K562 (cell line): Measurements from ENCODE around the gene OR2B2. TPM values are rescaled to one million over a fixed set of nuclear protein-coding genes. Genes with fewer than 3 reads are reported as not detected.

ENCODE experiments used
- DIDO1 ChIP-seq: fragments of 450-650 bp; IDR thresholded peaks from 2 replicates; pipeline ENCODE4 v1.6.1; 2016; ENCODE audit warnings: low read depth, missing biosample characterization, missing genetic modification characterization
- DMBX1 ChIP-seq: fragments of 250-450 bp; sonication (Bioruptor Pico); IDR thresholded peaks from 2 replicates; pipeline ENCODE4 v1.8.0; 2022; ENCODE audit warnings: inconsistent platforms, mild to moderate bottlenecking, moderate library complexity, borderline replicate concordance
- HDAC1 ChIP-seq, 2 experiments: fragments of 450-650 bp; IDR thresholded peaks; 2 replicates each; pipeline ENCODE4 v1.6.1; 2016 to 2017; ENCODE audit warnings: inconsistent platforms in 1 of 2, mild to moderate bottlenecking in 1 of 2, moderate library complexity in 1 of 2
- MAFK ChIP-seq: IDR thresholded peaks from 2 replicates; pipeline ENCODE4 v1.6.1; 2011; ENCODE audit warnings: low read length, improper control_type of control experiment
- MTA1 ChIP-seq: fragments of 450-650 bp; IDR thresholded peaks from 2 replicates; pipeline ENCODE4 v1.6.1; 2017; ENCODE audit warnings: borderline replicate concordance
- NEUROD1 ChIP-seq: fragments of 150-350 bp; IDR thresholded peaks from 2 replicates; pipeline ENCODE4 v1.6.1; 2014; ENCODE audit warnings: borderline replicate concordance, low read length, low read depth; ENCODE audit not compliant: partially characterized antibody
- RHOXF2B ChIP-seq: fragments of 250-450 bp; sonication (Bioruptor Pico); conservative IDR thresholded peaks from 2 replicates; pipeline ENCODE4 v1.5.1; 2021
- ZBED1 ChIP-seq: IDR thresholded peaks from 2 replicates; pipeline ENCODE4 v1.6.1; 2014
- ZBTB7A ChIP-seq: IDR thresholded peaks from 2 replicates; pipeline ENCODE4 v1.6.1; 2011; ENCODE audit warnings: low read depth, mild to moderate bottlenecking, low read length, moderate library complexity, borderline replicate concordance; ENCODE audit not compliant: control insufficient read depth
- ZNF174 ChIP-seq: fragments of 250-450 bp; sonication (Bioruptor Pico); IDR thresholded peaks from 2 replicates; pipeline ENCODE4 v1.4.0; 2020; ENCODE audit warnings: mild to moderate bottlenecking
- ZNF354B ChIP-seq: fragments of 250-450 bp; sonication (Bioruptor Pico); IDR thresholded peaks from 2 replicates; pipeline ENCODE4 v1.4.0; 2020
- polyA plus RNA-seq, 8 experiments: library from polyadenylated mRNA; depleted of rRNA in 4 of 8; stranded (reverse) in 5 of 8; unstranded in 3 of 8; fragments of >200 nt; fragmentation: Nextera tagmentation in 2 of 8; fragmentation: Illumina TruSeq in 1 of 8; extraction: Ambion mirVana in 2 of 8; extraction: Trizol in 1 of 8; gene quantifications; 2 replicates each; pipeline versions ENCODE4 v1.2.1 to v1.2.3, GENCODE V29; 2011 to 2014; ENCODE audit warnings: inconsistent platforms in 1 of 8, missing spikeins in 1 of 8
- total RNA-seq, 7 experiments: library from RNA; depleted of rRNA in 6 of 7; stranded (reverse); fragments of >200 nt in 6 of 7; fragmentation: Illumina TruSeq in 2 of 7; extraction: Trizol in 2 of 7; gene quantifications; 2 replicates each; pipeline versions ENCODE4 v1.2.1 to v1.2.3, GENCODE V29; 2011 to 2021; ENCODE audit warnings: low replicate concordance in 1 of 7
- TF ChIP-seq, protein P1 (sequence below): fragments of 250-450 bp; sonication (Bioruptor Pico); IDR thresholded peaks from 2 replicates; pipeline ENCODE4 v1.8.0; 2022; ENCODE audit warnings: inconsistent platforms
- TF ChIP-seq, protein P2 (sequence below): fragments of 250-450 bp; sonication (Bioruptor Pico); IDR thresholded peaks from 2 replicates; pipeline ENCODE4 v1.4.0; 2020; ENCODE audit warnings: mild to moderate bottlenecking, moderate library complexity
- TF ChIP-seq, protein P3 (sequence below): fragments of 450-650 bp; formaldehyde crosslinking; IDR thresholded peaks from 2 replicates; pipeline ENCODE4 v1.4.0; 2022; ENCODE audit warnings: mild to moderate bottlenecking, moderate library complexity
- TF ChIP-seq, protein P4 (sequence below): fragments of 250-450 bp; sonication (Bioruptor Pico); IDR thresholded peaks from 2 replicates; pipeline ENCODE4 v1.8.0; 2022; ENCODE audit warnings: moderate library complexity, mild to moderate bottlenecking, inconsistent platforms
- TF ChIP-seq, protein P5 (sequence below): sonication (generic); formaldehyde crosslinking; IDR thresholded peaks from 2 replicates; pipeline ENCODE4 v1.8.1; 2023; ENCODE audit warnings: mild to moderate bottlenecking, missing genetic modification reagents, moderate library complexity
- TF ChIP-seq, protein P6 (sequence below): sonication (generic); formaldehyde crosslinking; IDR thresholded peaks from 2 replicates; pipeline ENCODE4 v1.8.0; 2022; ENCODE audit warnings: mild to moderate bottlenecking, missing genetic modification reagents, borderline replicate concordance

The OR2B2 gene
- total and polyA plus RNA-seq, 9 of the 15 experiments (the other 6 are each of a cell fraction or from before 2014, with no cell fraction given): 0.24 TPM; not detected in 8

DNA sequence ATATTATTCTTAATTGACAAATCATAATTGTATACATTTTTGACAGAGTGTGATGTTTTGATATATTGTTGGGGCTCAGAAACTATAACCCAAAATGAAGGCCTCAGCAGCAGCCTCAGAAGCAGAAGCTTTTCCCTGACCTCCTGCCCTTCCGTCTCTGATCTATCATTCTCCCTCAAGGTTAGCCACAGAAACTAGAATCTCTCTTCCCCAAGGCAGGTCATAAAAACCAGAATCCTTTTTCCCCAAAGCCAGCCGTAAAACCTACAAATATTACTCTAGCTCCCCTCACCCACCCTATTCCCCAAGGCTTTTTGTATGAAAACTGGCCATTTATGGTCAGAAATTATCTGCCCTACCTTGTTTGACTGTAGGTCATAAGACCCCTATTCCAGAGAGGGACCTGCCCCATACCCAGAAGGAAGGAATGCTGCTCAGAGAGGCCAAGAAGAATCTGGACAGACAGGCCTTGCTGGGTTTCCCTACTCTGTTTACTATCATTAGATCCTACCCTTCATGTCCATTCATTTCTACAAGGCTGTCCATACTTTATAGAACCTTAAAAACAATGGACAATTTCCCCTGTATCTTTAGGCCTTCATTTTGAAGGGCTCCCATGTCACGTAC, 14.5 kb downstream of the OR2B2 start (continued):
- TF ChIP-seq, protein P1, sequence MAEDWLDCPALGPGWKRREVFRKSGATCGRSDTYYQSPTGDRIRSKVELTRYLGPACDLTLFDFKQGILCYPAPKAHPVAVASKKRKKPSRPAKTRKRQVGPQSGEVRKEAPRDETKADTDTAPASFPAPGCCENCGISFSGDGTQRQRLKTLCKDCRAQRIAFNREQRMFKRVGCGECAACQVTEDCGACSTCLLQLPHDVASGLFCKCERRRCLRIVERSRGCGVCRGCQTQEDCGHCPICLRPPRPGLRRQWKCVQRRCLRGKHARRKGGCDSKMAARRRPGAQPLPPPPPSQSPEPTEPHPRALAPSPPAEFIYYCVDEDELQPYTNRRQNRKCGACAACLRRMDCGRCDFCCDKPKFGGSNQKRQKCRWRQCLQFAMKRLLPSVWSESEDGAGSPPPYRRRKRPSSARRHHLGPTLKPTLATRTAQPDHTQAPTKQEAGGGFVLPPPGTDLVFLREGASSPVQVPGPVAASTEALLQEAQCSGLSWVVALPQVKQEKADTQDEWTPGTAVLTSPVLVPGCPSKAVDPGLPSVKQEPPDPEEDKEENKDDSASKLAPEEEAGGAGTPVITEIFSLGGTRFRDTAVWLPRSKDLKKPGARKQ (CRISPR knock-in tag): no peak
- TF ChIP-seq DMBX1 (CRISPR knock-in tag): no peak
- TF ChIP-seq, protein P2, sequence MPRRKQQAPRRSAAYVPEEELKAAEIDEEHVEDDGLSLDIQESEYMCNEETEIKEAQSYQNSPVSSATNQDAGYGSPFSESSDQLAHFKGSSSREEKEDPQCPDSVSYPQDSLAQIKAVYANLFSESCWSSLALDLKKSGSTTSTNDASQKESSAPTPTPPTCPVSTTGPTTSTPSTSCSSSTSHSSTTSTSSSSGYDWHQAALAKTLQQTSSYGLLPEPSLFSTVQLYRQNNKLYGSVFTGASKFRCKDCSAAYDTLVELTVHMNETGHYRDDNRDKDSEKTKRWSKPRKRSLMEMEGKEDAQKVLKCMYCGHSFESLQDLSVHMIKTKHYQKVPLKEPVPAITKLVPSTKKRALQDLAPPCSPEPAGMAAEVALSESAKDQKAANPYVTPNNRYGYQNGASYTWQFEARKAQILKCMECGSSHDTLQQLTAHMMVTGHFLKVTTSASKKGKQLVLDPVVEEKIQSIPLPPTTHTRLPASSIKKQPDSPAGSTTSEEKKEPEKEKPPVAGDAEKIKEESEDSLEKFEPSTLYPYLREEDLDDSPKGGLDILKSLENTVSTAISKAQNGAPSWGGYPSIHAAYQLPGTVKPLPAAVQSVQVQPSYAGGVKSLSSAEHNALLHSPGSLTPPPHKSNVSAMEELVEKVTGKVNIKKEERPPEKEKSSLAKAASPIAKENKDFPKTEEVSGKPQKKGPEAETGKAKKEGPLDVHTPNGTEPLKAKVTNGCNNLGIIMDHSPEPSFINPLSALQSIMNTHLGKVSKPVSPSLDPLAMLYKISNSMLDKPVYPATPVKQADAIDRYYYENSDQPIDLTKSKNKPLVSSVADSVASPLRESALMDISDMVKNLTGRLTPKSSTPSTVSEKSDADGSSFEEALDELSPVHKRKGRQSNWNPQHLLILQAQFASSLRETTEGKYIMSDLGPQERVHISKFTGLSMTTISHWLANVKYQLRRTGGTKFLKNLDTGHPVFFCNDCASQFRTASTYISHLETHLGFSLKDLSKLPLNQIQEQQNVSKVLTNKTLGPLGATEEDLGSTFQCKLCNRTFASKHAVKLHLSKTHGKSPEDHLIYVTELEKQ (CRISPR knock-in tag): no peak
- no peak for TF ChIP-seq MAFK
- TF ChIP-seq NEUROD1: no peak
- TF ChIP-seq ZNF174 (CRISPR knock-in tag): no peak
- TF ChIP-seq, protein P3, sequence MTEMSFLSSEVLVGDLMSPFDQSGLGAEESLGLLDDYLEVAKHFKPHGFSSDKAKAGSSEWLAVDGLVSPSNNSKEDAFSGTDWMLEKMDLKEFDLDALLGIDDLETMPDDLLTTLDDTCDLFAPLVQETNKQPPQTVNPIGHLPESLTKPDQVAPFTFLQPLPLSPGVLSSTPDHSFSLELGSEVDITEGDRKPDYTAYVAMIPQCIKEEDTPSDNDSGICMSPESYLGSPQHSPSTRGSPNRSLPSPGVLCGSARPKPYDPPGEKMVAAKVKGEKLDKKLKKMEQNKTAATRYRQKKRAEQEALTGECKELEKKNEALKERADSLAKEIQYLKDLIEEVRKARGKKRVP (CRISPR knock-in tag): no peak
- no peak for TF ChIP-seq DIDO1
- TF ChIP-seq, protein P4, sequence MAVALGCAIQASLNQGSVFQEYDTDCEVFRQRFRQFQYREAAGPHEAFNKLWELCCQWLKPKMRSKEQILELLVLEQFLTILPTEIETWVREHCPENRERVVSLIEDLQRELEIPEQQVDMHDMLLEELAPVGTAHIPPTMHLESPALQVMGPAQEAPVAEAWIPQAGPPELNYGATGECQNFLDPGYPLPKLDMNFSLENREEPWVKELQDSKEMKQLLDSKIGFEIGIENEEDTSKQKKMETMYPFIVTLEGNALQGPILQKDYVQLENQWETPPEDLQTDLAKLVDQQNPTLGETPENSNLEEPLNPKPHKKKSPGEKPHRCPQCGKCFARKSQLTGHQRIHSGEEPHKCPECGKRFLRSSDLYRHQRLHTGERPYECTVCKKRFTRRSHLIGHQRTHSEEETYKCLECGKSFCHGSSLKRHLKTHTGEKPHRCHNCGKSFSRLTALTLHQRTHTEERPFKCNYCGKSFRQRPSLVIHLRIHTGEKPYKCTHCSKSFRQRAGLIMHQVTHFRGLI (CRISPR knock-in tag): no peak
- no peak for TF ChIP-seq ZBED1
- TF ChIP-seq, protein P5, sequence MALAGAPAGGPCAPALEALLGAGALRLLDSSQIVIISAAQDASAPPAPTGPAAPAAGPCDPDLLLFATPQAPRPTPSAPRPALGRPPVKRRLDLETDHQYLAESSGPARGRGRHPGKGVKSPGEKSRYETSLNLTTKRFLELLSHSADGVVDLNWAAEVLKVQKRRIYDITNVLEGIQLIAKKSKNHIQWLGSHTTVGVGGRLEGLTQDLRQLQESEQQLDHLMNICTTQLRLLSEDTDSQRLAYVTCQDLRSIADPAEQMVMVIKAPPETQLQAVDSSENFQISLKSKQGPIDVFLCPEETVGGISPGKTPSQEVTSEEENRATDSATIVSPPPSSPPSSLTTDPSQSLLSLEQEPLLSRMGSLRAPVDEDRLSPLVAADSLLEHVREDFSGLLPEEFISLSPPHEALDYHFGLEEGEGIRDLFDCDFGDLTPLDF (CRISPR knock-in tag): 0 out of 2 replicates have a peak, but pooled peaks have one; percentile 29
- 0 out of 2 replicates have a peak, but pooled peaks have one; percentile 13 for TF ChIP-seq MTA1
- no peak for TF ChIP-seq ZBTB7A
- TF ChIP-seq ZNF354B (CRISPR knock-in tag): no peak
- TF ChIP-seq, protein P6, sequence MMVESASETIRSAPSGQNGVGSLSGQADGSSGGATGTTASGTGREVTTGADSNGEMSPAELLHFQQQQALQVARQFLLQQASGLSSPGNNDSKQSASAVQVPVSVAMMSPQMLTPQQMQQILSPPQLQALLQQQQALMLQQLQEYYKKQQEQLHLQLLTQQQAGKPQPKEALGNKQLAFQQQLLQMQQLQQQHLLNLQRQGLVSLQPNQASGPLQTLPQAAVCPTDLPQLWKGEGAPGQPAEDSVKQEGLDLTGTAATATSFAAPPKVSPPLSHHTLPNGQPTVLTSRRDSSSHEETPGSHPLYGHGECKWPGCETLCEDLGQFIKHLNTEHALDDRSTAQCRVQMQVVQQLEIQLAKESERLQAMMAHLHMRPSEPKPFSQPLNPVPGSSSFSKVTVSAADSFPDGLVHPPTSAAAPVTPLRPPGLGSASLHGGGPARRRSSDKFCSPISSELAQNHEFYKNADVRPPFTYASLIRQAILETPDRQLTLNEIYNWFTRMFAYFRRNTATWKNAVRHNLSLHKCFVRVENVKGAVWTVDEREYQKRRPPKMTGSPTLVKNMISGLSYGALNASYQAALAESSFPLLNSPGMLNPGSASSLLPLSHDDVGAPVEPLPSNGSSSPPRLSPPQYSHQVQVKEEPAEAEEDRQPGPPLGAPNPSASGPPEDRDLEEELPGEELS (CRISPR knock-in tag): no peak
- TF ChIP-seq RHOXF2B (CRISPR knock-in tag): no peak
- no peak for TF ChIP-seq HDAC1 (IDR thresholded peaks at IDR 0.05)
